Measurements from ENCODE around the gene ISG20.

- TF ChIP-seq POLR2A (IDR thresholded peaks at IDR 0.05; ENCODE audit: low read length) (no peak), CTCF (IDR thresholded peaks at IDR 0.05) (no peak), CEBPB (IDR thresholded peaks at IDR 0.05) (no peak), BCL3 (IDR thresholded peaks at IDR 0.05) (no peak), USF2 (IDR thresholded peaks at IDR 0.05) (no peak), JUNB (IDR thresholded peaks at IDR 0.05) (no peak), SMC3 (IDR thresholded peaks at IDR 0.05) (no peak), MYC (IDR thresholded peaks at IDR 0.05; ENCODE audit: borderline replicate concordance, low read length) (no peak), ELK1 (IDR thresholded peaks at IDR 0.05; ENCODE audit: low read depth, low read length) (no peak), CBX2 (IDR thresholded peaks at IDR 0.05; ENCODE audit: borderline replicate concordance, low read depth) (no peak), CBX8 (IDR thresholded peaks at IDR 0.05) (no peak), PBX3 (IDR thresholded peaks at IDR 0.05) (no peak), ZSCAN20 (CRISPR knock-in tag; IDR thresholded peaks at IDR 0.05) (no peak)
Measured at GRCh38 chr15:88649286-88649733, 10.5 kb downstream of the ISG20 start.

Measured in A549 (cell line).